Skeletal muscle cell (primary cell): Measurements from ENCODE around the gene EGFLAM.

Source experiments
- DNase-seq: peaks from one replicate; pipeline ENCODE4 v3.0.0-alpha.2; 2010; ENCODE audit warnings: low read depth
- H3K4me3 ChIP-seq: 2 replicates; pipeline ENCODE4 v1.5.1; 2011; ENCODE audit warnings: low read depth, mild to moderate bottlenecking, control low read depth, low read length, moderate library complexity

The EGFLAM gene

GRCh38 chr5:38456657-38457399 is 198.5 kb downstream of the EGFLAM start:
- no peak overlapping the region for H3K4me3 ChIP-seq
- DNase-seq = no peak

GRCh38 chr5:38458174-38458573 is 199.8 kb downstream of the EGFLAM start:
- DNase-seq = no peak
- H3K4me3 ChIP-seq = no peak overlapping the region

DNA sequence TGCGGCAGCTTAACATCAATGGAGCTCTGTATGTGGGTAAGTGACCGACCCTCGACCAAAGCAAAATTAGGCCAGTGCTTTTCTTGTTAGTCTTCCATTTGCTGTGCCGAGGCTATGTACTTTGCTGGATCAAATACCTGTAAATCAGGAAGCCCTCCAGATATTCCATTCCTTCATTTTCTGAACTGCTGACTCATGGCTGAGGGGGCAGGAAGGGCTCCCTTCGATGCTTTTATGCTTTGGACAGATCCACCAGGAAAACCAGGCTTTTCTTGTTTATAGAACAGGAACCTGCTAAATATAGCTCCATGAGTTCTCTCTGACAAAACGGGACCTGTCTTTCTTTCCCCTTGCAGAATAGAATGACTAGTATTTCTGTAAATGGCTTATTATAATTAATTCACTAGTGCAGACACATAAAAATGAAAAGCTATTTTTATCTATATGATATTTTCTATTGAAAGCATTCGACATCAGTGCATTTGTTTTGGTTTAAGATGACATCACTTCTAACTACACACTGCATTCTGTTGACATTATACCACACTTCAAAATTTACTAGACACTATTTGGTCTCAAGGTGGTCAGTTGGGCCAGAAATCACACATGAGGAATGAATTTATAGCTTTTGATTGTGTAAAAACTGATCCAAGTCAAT is 204.7 kb downstream of the EGFLAM start:
- DNase-seq = no peak
- no peak overlapping the region for H3K4me3 ChIP-seq

DNA sequence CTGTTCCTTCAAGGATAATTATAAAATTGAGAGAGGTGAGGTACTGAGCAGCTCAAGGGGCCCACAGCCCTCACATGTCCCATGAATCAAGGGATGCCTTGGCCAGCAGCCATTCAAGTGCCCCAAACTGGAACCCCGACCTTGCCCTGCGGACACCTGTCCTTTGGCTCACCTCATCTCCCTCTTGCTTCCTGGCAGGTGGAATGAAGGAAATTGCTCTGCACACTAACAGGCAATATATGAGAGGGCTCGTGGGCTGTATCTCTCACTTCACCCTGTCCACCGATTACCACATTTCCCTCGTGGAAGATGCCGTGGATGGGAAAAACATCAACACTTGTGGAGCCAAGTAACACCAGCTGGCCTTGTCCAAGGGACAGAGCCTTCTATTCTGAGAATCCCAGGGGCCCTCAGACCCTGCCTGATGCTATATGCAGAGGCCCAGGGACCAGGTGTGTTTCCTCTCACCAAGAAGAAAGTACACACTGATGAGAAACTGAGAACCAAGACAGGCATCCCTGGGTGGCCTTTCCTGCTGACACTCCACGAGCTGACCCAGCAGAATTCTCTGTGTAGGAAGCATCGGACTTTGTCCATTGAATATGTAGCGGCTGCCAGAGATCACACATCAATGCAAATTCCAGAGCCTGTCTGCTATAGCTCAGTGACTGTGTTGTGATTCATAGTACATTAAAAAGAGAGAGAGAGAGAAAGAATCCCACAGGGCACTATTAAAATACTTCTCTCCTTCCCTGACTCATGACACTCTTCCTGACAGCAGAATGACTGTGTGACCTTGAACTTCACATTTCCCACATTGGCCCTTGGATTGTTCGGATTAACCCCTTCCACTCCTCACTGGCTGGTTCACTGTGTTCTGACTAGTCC is 205.5 kb downstream of the EGFLAM start:
- peak; percentile 86 for DNase-seq
- H3K4me3 ChIP-seq = no peak overlapping the region

GRCh38 chr5:38465061-38465460 is 206.7 kb downstream of the EGFLAM start:
- no peak for DNase-seq
- H3K4me3 ChIP-seq = no peak overlapping the region

GRCh38 chr5:38465702-38466423 is 207.5 kb downstream of the EGFLAM start:
- no peak overlapping the region for H3K4me3 ChIP-seq
- DNase-seq = no peak

GRCh38 chr5:38466424-38467189 is 208.2 kb downstream of the EGFLAM start:
- DNase-seq = no peak
- H3K4me3 ChIP-seq = no peak overlapping the region

DNA sequence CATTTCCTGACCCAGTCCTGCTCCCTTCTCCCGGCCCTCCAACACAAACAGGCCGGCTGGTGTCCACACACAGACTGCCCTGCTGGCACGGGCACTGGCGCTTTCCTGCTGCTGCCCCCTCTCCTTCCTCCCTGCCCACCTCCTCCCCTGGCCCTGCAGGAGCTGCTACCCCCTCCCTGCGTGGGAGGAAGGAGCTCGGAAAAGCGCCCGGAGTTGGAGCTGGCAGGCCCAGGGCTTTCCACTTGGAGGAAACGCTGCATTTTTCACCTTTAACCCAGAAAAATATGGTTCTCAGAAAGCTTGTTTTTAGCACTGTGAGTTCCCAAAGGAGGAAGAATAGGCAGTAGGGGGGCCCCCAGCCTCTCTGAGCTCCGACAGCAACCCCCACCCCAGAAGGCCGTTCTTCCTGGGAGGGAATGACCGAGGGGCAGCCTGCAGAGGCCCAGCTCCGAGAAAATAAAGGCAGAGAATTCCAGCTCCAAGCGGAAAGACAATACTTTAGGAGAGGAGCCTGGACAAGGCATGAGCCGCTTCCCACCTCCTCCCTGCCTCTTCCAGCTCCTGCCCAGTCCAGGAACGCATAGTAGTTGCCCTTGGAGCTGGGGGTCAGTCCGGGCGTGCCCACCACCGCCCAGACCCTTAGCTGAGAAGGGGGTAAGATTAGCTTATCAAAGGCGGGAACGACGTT is 209.1 kb downstream of the EGFLAM start:
- no peak overlapping the region for H3K4me3 ChIP-seq
- DNase-seq = no peak

GRCh38 chr5:38468202-38468673 is 209.9 kb downstream of the EGFLAM start:
- DNase-seq = peak; percentile 85
- H3K4me3 ChIP-seq = no peak overlapping the region

DNA sequence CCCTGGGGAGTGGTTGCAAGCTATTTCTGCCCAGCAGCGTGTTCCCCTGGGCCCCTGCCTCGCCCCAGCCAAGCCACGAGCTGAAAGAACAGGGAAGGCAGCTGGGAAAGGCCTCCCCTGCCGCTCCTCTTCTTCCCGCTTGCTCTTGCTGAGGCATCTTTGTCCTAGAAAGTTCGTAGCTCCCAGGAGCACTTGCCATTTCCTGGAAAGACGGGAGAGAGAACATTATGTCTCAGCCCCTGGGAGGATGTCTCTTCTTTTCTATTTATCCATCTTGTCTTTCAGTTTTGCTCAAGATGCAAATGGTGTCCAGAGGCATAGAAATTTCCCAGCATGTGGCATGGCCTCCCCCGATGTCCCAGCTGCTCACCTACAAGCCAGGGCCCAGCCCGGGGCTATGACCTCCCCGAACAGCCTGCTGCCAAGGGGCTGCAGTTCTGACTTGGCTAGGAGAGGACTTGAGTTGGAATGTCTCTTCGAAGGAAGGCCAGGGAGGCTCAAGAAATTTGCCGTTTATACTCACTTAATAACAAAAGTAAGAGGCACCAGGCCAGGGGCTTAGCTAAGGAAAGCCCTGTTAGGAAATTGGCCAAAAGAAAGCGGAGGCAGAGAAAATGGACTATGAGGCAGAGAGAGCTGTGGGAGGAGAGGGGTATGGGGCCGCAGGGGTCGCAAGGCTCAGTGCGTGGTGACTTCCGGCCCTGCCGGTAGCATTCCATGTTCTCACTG is 210.8 kb downstream of the EGFLAM start:
- H3K4me3 ChIP-seq = no peak overlapping the region
- DNase-seq = peak; percentile 83

- H3K4me3 ChIP-seq = no peak overlapping the region
Measured at GRCh38 chr5:38469707-38470267, 211.4 kb downstream of the EGFLAM start.

GRCh38 chr5:38471709-38472108 is 213.3 kb downstream of the EGFLAM start:
- no peak for DNase-seq
- H3K4me3 ChIP-seq = no peak overlapping the region

More at GRCh38 chr5:38469707-38470267, 211.4 kb downstream of the EGFLAM start:
- DNase-seq = no peak

GRCh38 chr5:38472541-38472940 is 214.2 kb downstream of the EGFLAM start:
- DNase-seq = no peak

DNA sequence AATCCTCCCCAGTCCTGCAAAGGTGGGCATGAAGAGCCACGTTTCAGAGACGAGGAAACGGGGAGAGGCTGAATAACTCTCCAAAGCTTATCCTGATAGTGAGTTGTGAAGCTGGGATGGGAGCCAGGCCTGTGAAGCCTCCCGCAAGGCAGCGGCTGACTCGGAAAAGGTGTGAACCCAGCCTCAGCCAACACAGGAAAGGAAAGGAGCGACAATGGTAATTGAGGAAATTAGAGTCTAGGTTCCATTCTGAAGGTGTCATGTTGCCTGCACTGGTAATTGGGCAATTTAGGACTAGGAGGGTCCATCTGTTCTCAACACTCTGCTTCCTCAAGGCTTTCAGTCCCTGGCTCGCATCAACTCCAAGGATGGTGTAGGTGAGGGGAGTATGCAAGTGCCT is 214.6 kb downstream of the EGFLAM start:
- no peak for DNase-seq

More at GRCh38 chr5:38472541-38472940, 214.2 kb downstream of the EGFLAM start:
- H3K4me3 ChIP-seq = no peak overlapping the region

GRCh38 chr5:38478166-38478565 is 219.8 kb downstream of the EGFLAM start:
- no peak overlapping the region for H3K4me3 ChIP-seq
- DNase-seq = no peak

More for the DNA sequence above, 214.6 kb downstream of the EGFLAM start:
- H3K4me3 ChIP-seq = no peak overlapping the region

- no peak overlapping the region for H3K4me3 ChIP-seq
- DNase-seq = no peak
Measured at GRCh38 chr5:38478878-38479277, 220.5 kb downstream of the EGFLAM start.

- DNase-seq = no peak
- H3K4me3 ChIP-seq = no peak overlapping the region
Measured at GRCh38 chr5:38479315-38479904, 221.1 kb downstream of the EGFLAM start.
